22Rv1 (cell line): ENCODE results near the gene FAT2.

ENCODE experiments used
- ZFX ChIP-seq: fragments of 450-650 bp; IDR thresholded peaks from 2 replicates; pipeline ENCODE4 v1.6.1; 2017; ENCODE audit warnings: antibody characterized with exemption, borderline replicate concordance
- TF ChIP-seq, protein P1 (sequence below): fragments of 450-650 bp; IDR thresholded peaks from 2 replicates; pipeline ENCODE4 v1.5.1; 2017; ENCODE audit warnings: mild to moderate bottlenecking

DNA sequence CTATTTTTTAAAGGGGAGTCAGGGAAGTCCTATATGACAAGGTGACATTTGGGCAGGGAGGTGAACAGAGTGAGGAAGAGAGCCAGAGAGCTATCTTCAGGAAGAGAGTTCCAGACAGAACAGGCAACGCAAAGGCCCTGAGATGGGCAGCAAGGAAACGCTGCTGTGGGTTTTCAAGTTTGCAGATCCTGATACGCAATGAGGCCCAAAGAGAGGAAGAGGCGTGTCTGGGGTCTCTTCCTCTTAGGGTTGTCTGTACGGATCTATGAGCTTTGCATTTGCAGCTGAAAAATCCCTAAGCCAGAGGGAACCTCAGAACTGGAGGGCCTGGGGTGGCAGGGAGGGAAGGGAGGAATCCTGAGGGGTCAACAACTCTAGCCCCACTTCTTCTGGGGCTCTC is 13.6 kb downstream of the FAT2 start:
- TF ChIP-seq, protein P1, sequence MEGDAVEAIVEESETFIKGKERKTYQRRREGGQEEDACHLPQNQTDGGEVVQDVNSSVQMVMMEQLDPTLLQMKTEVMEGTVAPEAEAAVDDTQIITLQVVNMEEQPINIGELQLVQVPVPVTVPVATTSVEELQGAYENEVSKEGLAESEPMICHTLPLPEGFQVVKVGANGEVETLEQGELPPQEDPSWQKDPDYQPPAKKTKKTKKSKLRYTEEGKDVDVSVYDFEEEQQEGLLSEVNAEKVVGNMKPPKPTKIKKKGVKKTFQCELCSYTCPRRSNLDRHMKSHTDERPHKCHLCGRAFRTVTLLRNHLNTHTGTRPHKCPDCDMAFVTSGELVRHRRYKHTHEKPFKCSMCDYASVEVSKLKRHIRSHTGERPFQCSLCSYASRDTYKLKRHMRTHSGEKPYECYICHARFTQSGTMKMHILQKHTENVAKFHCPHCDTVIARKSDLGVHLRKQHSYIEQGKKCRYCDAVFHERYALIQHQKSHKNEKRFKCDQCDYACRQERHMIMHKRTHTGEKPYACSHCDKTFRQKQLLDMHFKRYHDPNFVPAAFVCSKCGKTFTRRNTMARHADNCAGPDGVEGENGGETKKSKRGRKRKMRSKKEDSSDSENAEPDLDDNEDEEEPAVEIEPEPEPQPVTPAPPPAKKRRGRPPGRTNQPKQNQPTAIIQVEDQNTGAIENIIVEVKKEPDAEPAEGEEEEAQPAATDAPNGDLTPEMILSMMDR: no peak
- TF ChIP-seq ZFX: no peak
